IMR-90 (cell line): ENCODE results near the gene PRKCH. TPM values are rescaled to one million over a fixed set of nuclear protein-coding genes. Genes with fewer than 3 reads are reported as not detected.

Experiments
- ATAC-seq: fragments of 200-7000 bp; cut with Tn5 transposase; 2 replicates; pipeline ENCODE4 v1.9.1; 2020; ENCODE audit warnings: low read depth, mild to moderate bottlenecking, moderate library complexity
- BruUV-seq: library from RNA; stranded (reverse); fragments of 400-500 nt; replicated peaks from 2 replicates; lab custom pipeline; 2021; lab: Mats Ljungman, UMichigan
- CTCF ChIA-PET: fragments of 300-600 bp; formaldehyde crosslinking; extraction: SDS; loops from one replicate; lab custom pipeline; 2021; ENCODE audit warnings: antibody characterized with exemption; lab: Yijun Ruan, JAX
- POLR2A ChIA-PET: fragments of 300-600 bp; sonication (Branson Sonifier 250); formaldehyde crosslinking; loops from one replicate; lab custom pipeline; 2022; ENCODE audit warnings: antibody characterized with exemption; ENCODE audit not compliant: unreplicated experiment; lab: Charles Lee
- DNase-seq: peaks from one replicate; pipeline ENCODE4 v3.0.0; 2013
- H2AFZ ChIP-seq: replicated peaks from 2 replicates; pipeline ENCODE3; 2013; ENCODE audit warnings: low read length, mild to moderate bottlenecking; ENCODE audit not compliant: poor library complexity
- H2AK5ac ChIP-seq: 2 replicates; pipeline ENCODE4 v1.6.1; 2013; ENCODE audit warnings: low read depth, low read length, inconsistent platforms
- H2AK9ac ChIP-seq: replicated peaks from 2 replicates; pipeline ENCODE3; 2013; ENCODE audit warnings: mild to moderate bottlenecking, low read depth, low read length, moderate library complexity; ENCODE audit not compliant: poor library complexity
- H2BK120ac ChIP-seq: 2 replicates; pipeline ENCODE4 v1.6.1; 2013; ENCODE audit warnings: low read depth, low read length, inconsistent platforms
- H2BK15ac ChIP-seq: 3 replicates; pipeline ENCODE4 v1.6.1; 2013; ENCODE audit warnings: low read depth, low read length, inconsistent platforms
- H2BK20ac ChIP-seq: 2 replicates; pipeline ENCODE4 v1.6.1; 2013; ENCODE audit warnings: low read depth, mild to moderate bottlenecking, inconsistent platforms, low read length, moderate library complexity
- H2BK5ac ChIP-seq: 2 replicates; pipeline ENCODE4 v1.6.1; 2013; ENCODE audit warnings: mild to moderate bottlenecking, low read depth, low read length, inconsistent platforms; ENCODE audit not compliant: poor library complexity, severe bottlenecking
- H3K14ac ChIP-seq: replicated peaks from 2 replicates; pipeline ENCODE4 v1.6.1; 2013; ENCODE audit warnings: low read depth, low read length, inconsistent platforms
- H3K18ac ChIP-seq: 2 replicates; pipeline ENCODE4 v1.6.1; 2013; ENCODE audit warnings: low read depth, low read length, control low read depth
- H3K23ac ChIP-seq: 2 replicates; pipeline ENCODE4 v1.6.1; 2013; ENCODE audit warnings: low read depth, low read length, inconsistent platforms
- H3K27ac ChIP-seq: 2 replicates; pipeline ENCODE4 v1.5.1; 2013; ENCODE audit warnings: mild to moderate bottlenecking, control low read depth, low read length; ENCODE audit not compliant: insufficient read depth
- H3K27me3 ChIP-seq: 2 replicates; pipeline ENCODE4 v1.6.1; 2013; ENCODE audit warnings: low read length; ENCODE audit not compliant: control insufficient read depth, insufficient read depth
- H3K36me3 ChIP-seq: 2 replicates; pipeline ENCODE4 v1.6.1; 2013; ENCODE audit warnings: low read length, mixed read lengths; ENCODE audit not compliant: control insufficient read depth, insufficient read depth
- H3K4ac ChIP-seq: 2 replicates; pipeline ENCODE4 v1.6.1; 2013; ENCODE audit warnings: low read depth, low read length, inconsistent platforms
- H3K4me1 ChIP-seq: 2 replicates; pipeline ENCODE4 v1.6.1; 2013; ENCODE audit warnings: low read length, mixed read lengths; ENCODE audit not compliant: control insufficient read depth, insufficient read depth
- H3K4me2 ChIP-seq: 2 replicates; pipeline ENCODE4 v1.6.1; 2013; ENCODE audit warnings: low read depth, mild to moderate bottlenecking, control low read depth, low read length, moderate library complexity
- H3K4me3 ChIP-seq: 2 replicates; pipeline ENCODE4 v1.5.1; 2013; ENCODE audit warnings: low read depth, mild to moderate bottlenecking, control low read depth, low read length, moderate library complexity; ENCODE audit not compliant: insufficient read depth
- H3K56ac ChIP-seq: 2 replicates; pipeline ENCODE4 v1.6.1; 2013; ENCODE audit warnings: low read length, inconsistent platforms; ENCODE audit not compliant: insufficient read depth; ENCODE audit errors: extremely low read depth
- H3K79me1 ChIP-seq, 2 experiments: 2 replicates each; pipeline ENCODE4 v1.6.1; 2013; ENCODE audit warnings: low read length in 2 of 2, inconsistent platforms in 1 of 2, low read depth in 1 of 2
- H3K9ac ChIP-seq: 2 replicates; pipeline ENCODE4 v1.6.1; 2013; ENCODE audit warnings: low read depth, low read length, control low read depth
- H3K9me1 ChIP-seq: 2 replicates; pipeline ENCODE4 v1.6.1; 2013; ENCODE audit warnings: low read length, inconsistent platforms; ENCODE audit not compliant: insufficient read depth
- H3K9me3 ChIP-seq: 2 replicates; pipeline ENCODE4 v1.6.1; 2013; ENCODE audit warnings: low read length; ENCODE audit not compliant: control insufficient read depth, insufficient read depth
- H4K20me1 ChIP-seq: 2 replicates; pipeline ENCODE4 v1.6.1; 2013; ENCODE audit warnings: low read length, inconsistent platforms; ENCODE audit not compliant: insufficient read depth
- H4K5ac ChIP-seq: 2 replicates; pipeline ENCODE4 v1.6.1; 2013; ENCODE audit warnings: mild to moderate bottlenecking, low read depth, low read length, control low read depth
- H4K8ac ChIP-seq, 2 experiments: 2 replicates each; pipeline ENCODE4 v1.6.1; 2013; ENCODE audit warnings: low read depth in 2 of 2, low read length in 2 of 2, control low read depth in 1 of 2, inconsistent platforms in 1 of 2
- H4K91ac ChIP-seq: 2 replicates; pipeline ENCODE4 v1.6.1; 2013; ENCODE audit warnings: low read depth, low read length, inconsistent platforms; ENCODE audit not compliant: insufficient read depth
- BHLHE40 ChIP-seq: fragments of 150-350 bp; IDR thresholded peaks from 2 replicates; pipeline ENCODE4 v1.6.1; 2016; ENCODE audit warnings: mild to moderate bottlenecking, low read depth, low read length
- CEBPB ChIP-seq: IDR thresholded peaks from 2 replicates; pipeline ENCODE4 v1.6.1; 2012; ENCODE audit warnings: low read depth, low read length, improper control_type of control experiment
- CHD1 ChIP-seq: IDR thresholded peaks from 2 replicates; pipeline ENCODE4 v1.6.1; 2012; ENCODE audit warnings: low read depth, low read length, improper control_type of control experiment
- FOS ChIP-seq: fragments of 150-350 bp; IDR thresholded peaks from 2 replicates; pipeline ENCODE4 v1.6.1; 2016; ENCODE audit warnings: low read depth, low read length
- MAFK ChIP-seq: IDR thresholded peaks from 2 replicates; pipeline ENCODE4 v1.6.1; 2012; ENCODE audit warnings: low read depth, low read length, improper control_type of control experiment
- MAZ ChIP-seq: IDR thresholded peaks from 2 replicates; pipeline ENCODE4 v1.6.1; 2012; ENCODE audit warnings: low read depth, mild to moderate bottlenecking, low read length, improper control_type of control experiment, moderate library complexity, borderline replicate concordance
- MXI1 ChIP-seq: IDR thresholded peaks from 2 replicates; pipeline ENCODE4 v1.6.1; 2012; ENCODE audit warnings: low read depth, mild to moderate bottlenecking, low read length, moderate library complexity, borderline replicate concordance
- NFE2L2 ChIP-seq: fragments of 150-350 bp; IDR thresholded peaks from 2 replicates; pipeline ENCODE4 v1.6.1; 2016; ENCODE audit warnings: low read depth, mild to moderate bottlenecking, low read length
- POLR2A ChIP-seq: IDR thresholded peaks from 2 replicates; pipeline ENCODE4 v1.6.1; 2012; ENCODE audit warnings: mild to moderate bottlenecking, low read depth, low read length
- RAD21 ChIP-seq: IDR thresholded peaks from 2 replicates; pipeline ENCODE4 v1.6.1; 2012; ENCODE audit warnings: low read length, improper control_type of control experiment
- RCOR1 ChIP-seq: IDR thresholded peaks from 2 replicates; pipeline ENCODE4 v1.6.1; 2012; ENCODE audit warnings: mild to moderate bottlenecking, low read length, improper control_type of control experiment; ENCODE audit not compliant: insufficient replicate concordance
- RFX5 ChIP-seq: IDR thresholded peaks from 2 replicates; pipeline ENCODE4 v1.8.0; 2012; ENCODE audit warnings: low read depth, mild to moderate bottlenecking, low read length, moderate library complexity
- SMC3 ChIP-seq: fragments of 150-350 bp; IDR thresholded peaks from 2 replicates; pipeline ENCODE4 v1.6.1; 2016; ENCODE audit warnings: low read depth, mild to moderate bottlenecking, antibody characterized with exemption, low read length, moderate library complexity
- USF2 ChIP-seq: fragments of 150-350 bp; IDR thresholded peaks from 2 replicates; pipeline ENCODE4 v1.6.1; 2017; ENCODE audit warnings: mild to moderate bottlenecking, antibody characterized with exemption, low read length, low read depth
- WGBS, 2 experiments: methylation state at CpG; one replicate each; pipeline versions ENCODE4 v1.1.5 to v1.1.7; 2013; ENCODE audit warnings: missing lambda C conversion rate in 2 of 2; ENCODE audit not compliant: insufficient read length in 1 of 2; ENCODE audit errors: extremely low coverage in 2 of 2; 5-methylcytosine and 5-hydroxymethylcytosine counted together
- dilution Hi-C: fragments of 300-500 bp; cut with HindIII; formaldehyde crosslinking; loops from one replicate; pipeline ENCODE4 v1.14.3; 2018; ENCODE audit warnings: low sequenced_read_pairs; ENCODE audit not compliant: unreplicated experiment
- in situ Hi-C: fragments of 300-500 bp; cut with MboI; formaldehyde crosslinking; loops from 3 replicates; pipeline ENCODE4 v1.14.3; 2019; ENCODE audit warnings: low sequenced_read_pairs, inconsistent platforms, mixed read lengths
- intact Hi-C: fragments of 100-400 bp; cut with micrococcal nuclease; formaldehyde crosslinking; loops from 2 replicates; pipeline ENCODE4 v1.10.0; 2022
- polyA plus RNA-seq, 3 experiments: library from polyadenylated mRNA; depleted of rRNA; stranded (reverse); fragments of >200 nt; gene quantifications; 2 replicates each; pipeline ENCODE4 v1.2.3, GENCODE V29; 2012; ENCODE audit warnings: low replicate concordance in 1 of 3
- total RNA-seq: library from RNA; depleted of rRNA; stranded (reverse); fragments of >200 nt; gene quantifications from 2 replicates; pipeline ENCODE4 v1.2.3, GENCODE V29; 2012
- TF ChIP-seq, protein P1 (sequence below): conservative IDR thresholded peaks from 2 replicates; pipeline ENCODE4 v1.5.1; 2012; ENCODE audit warnings: mild to moderate bottlenecking, low read depth, low read length, improper control_type of control experiment
- TF ChIP-seq, protein P2 (sequence below): fragments of 150-350 bp; IDR thresholded peaks from 2 replicates; pipeline ENCODE4 v1.6.1; 2016; ENCODE audit warnings: low read depth, mild to moderate bottlenecking, low read length, moderate library complexity, borderline replicate concordance

Gene PRKCH
- total and polyA plus RNA-seq, 2 of the 4 experiments (the other 2 are of a cell fraction): 1.6 to 2.3 TPM

- DNase-seq (no peak), ATAC-seq (no peak)
- peaks cover 9% of the 10 kb centered on the region for H3K27me3 ChIP-seq
- no peak overlapping the region for H3K14ac ChIP-seq
- no peak overlapping the region for H3K4me3 ChIP-seq
- no peak overlapping the region for H3K27ac ChIP-seq
- H3K56ac ChIP-seq: no peak overlapping the region
- H4K20me1 ChIP-seq: no peaks in the 10 kb centered on the region
- H4K5ac ChIP-seq: no peak overlapping the region
- H2BK15ac ChIP-seq: no peak overlapping the region
- no peak overlapping the region for H4K8ac ChIP-seq
- H2BK20ac ChIP-seq: no peak overlapping the region
- dilution Hi-C loops: no loop called here
- H3K9me3 ChIP-seq: no peaks in the 10 kb centered on the region
- H3K9ac ChIP-seq: no peak overlapping the region
- in situ Hi-C loops: loop anchor here (10.0 kb wide), 1 partner anchor 944 kb away; no protein-coding TSS in a partner anchor
- no peak overlapping the region for H3K4me2 ChIP-seq
- no peak overlapping the region for H2AK9ac ChIP-seq
- TF ChIP-seq BHLHE40 (no peak), CEBPB (no peak), MAFK (no peak), SMC3 (no peak), NFE2L2 (no peak), USF2 (no peak), RFX5 (no peak), MXI1 (no peak), MAZ (no peak), RCOR1 (no peak), CHD1 (no peak), POLR2A (no peak), FOS (no peak), RAD21 (no peak)
- TF ChIP-seq, protein P1, sequence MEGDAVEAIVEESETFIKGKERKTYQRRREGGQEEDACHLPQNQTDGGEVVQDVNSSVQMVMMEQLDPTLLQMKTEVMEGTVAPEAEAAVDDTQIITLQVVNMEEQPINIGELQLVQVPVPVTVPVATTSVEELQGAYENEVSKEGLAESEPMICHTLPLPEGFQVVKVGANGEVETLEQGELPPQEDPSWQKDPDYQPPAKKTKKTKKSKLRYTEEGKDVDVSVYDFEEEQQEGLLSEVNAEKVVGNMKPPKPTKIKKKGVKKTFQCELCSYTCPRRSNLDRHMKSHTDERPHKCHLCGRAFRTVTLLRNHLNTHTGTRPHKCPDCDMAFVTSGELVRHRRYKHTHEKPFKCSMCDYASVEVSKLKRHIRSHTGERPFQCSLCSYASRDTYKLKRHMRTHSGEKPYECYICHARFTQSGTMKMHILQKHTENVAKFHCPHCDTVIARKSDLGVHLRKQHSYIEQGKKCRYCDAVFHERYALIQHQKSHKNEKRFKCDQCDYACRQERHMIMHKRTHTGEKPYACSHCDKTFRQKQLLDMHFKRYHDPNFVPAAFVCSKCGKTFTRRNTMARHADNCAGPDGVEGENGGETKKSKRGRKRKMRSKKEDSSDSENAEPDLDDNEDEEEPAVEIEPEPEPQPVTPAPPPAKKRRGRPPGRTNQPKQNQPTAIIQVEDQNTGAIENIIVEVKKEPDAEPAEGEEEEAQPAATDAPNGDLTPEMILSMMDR: no peak
- TF ChIP-seq, protein P2, sequence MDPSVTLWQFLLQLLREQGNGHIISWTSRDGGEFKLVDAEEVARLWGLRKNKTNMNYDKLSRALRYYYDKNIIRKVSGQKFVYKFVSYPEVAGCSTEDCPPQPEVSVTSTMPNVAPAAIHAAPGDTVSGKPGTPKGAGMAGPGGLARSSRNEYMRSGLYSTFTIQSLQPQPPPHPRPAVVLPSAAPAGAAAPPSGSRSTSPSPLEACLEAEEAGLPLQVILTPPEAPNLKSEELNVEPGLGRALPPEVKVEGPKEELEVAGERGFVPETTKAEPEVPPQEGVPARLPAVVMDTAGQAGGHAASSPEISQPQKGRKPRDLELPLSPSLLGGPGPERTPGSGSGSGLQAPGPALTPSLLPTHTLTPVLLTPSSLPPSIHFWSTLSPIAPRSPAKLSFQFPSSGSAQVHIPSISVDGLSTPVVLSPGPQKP: no peak
- H3K4ac ChIP-seq: no peak overlapping the region
- CTCF ChIA-PET: no interaction called here
- no peaks in the 10 kb centered on the region for H3K9me1 ChIP-seq
- no peak overlapping the region for H3K23ac ChIP-seq
- POLR2A ChIA-PET: no interaction called here
- H3K36me3 ChIP-seq: no peaks in the 10 kb centered on the region
- H2BK5ac ChIP-seq: no peak overlapping the region
- no peaks in the 10 kb centered on the region for H3K79me1 ChIP-seq
- no peak overlapping the region for H3K18ac ChIP-seq
- intact Hi-C loops: loop anchor here (5.0 kb wide), 2 partner anchors 726 to 956 kb away; no protein-coding TSS in a partner anchor
- H2AK5ac ChIP-seq: no peak overlapping the region
- 86% methylated on average over 1 of the region's 3 CpGs; no CpG with 5 or more reads in 1 of the 2 experiments for WGBS, 2 experiments
- BruUV-seq: no TSS peak
- H2AFZ ChIP-seq: peak overlapping the region; percentile 70
- no peak overlapping the region for H4K91ac ChIP-seq
- no peak overlapping the region for H2BK120ac ChIP-seq
- H3K4me1 ChIP-seq: no peaks in the 10 kb centered on the region
These were observed 32.7 kb upstream of the PRKCH start for GRCh38 chr14:61288720-61289119.
